Gastrocnemius medialis (tissue), 4 donors: ENCODE results near the gene CYSRT1. TPM values are rescaled to one million over a fixed set of nuclear protein-coding genes. Genes with fewer than 3 reads are reported as not detected.

Source experiments
- ATAC-seq, 2 donors: fragments of 150-250 bp; one replicate each; pipeline ENCODE4 v1.9.1; 2016
- DNase-seq, 2 donors: peaks; one replicate each; pipeline ENCODE4 v3.0.0-alpha.2; 2019
- H3K27ac ChIP-seq, 4 donors: fragments of 200-600 bp; sonication (generic); 1 replicate in 1 of 4; 2 replicates in 3 of 4; pipeline ENCODE4 v1.5.1; 2016 to 2018; ENCODE audit warnings: mild to moderate bottlenecking in 2 of 4, moderate library complexity in 1 of 4
- H3K27me3 ChIP-seq, 3 donors: fragments of 200-600 bp; sonication (generic) in 2 of 3; 1 replicate in 1 of 3; 2 replicates in 2 of 3; pipeline versions ENCODE4 v1.5.1 to v1.6.0; 2016 to 2019; ENCODE audit warnings: mild to moderate bottlenecking in 1 of 3, moderate library complexity in 1 of 3
- H3K36me3 ChIP-seq, 2 donors: fragments of 200-600 bp; sonication (generic) in 1 of 2; one replicate each; pipeline ENCODE4 v1.5.1; 2017 to 2018
- H3K4me1 ChIP-seq, 2 donors: fragments of 200-600 bp; sonication (generic) in 1 of 2; one replicate each; pipeline ENCODE4 v1.5.1; 2016 to 2017; ENCODE audit warnings: mild to moderate bottlenecking in 2 of 2
- H3K4me3 ChIP-seq, 4 donors: fragments of 200-600 bp; sonication (generic) in 3 of 4; 1 replicate in 1 of 4; 2 replicates in 3 of 4; pipeline ENCODE4 v1.5.1; 2016 to 2019; ENCODE audit warnings: mild to moderate bottlenecking in 2 of 4
- H3K9me3 ChIP-seq, 3 donors: fragments of 200-600 bp; sonication (generic) in 2 of 3; 1 replicate in 1 of 3; 2 replicates in 2 of 3; pipeline ENCODE4 v1.5.1; 2016 to 2019
- POLR2A ChIP-seq, 2 donors: fragments of 450-650 bp; IDR thresholded peaks; one replicate each; pipeline ENCODE4 v1.6.1; 2017; ENCODE audit warnings: antibody characterized with exemption in 2 of 2, mild to moderate bottlenecking in 2 of 2, moderate library complexity in 2 of 2
- in situ Hi-C, 4 donors: fragments of 200-750 bp; cut with MboI; loops; one replicate each; pipeline versions ENCODE4 v1.15.0 to v1.8.0; 2017; ENCODE audit warnings: low sequenced_read_pairs in 4 of 4
- intact Hi-C: fragments of 100-400 bp; cut with DNase I; formaldehyde crosslinking; loops from one replicate; pipeline ENCODE4 v1.15.1; 2023; ENCODE audit warnings: low total_unique reads
- total RNA-seq, 4 donors: library from RNA; depleted of rRNA; stranded (reverse); fragments of >200 nt; gene quantifications; one replicate each; pipeline versions ENCODE4 v1.1.0 to v1.2.3, GENCODE V29; 2016
- TF ChIP-seq, protein P1 (sequence below), 5 experiments: fragments of 450-650 bp in 3 of 5; fragments of 200-600 bp in 2 of 5; sonication (generic) in 2 of 5; IDR thresholded peaks in 4 of 5; conservative IDR thresholded peaks in 1 of 5; 1 replicate in 4 of 5; 2 replicates in 1 of 5; pipeline ENCODE4 v1.5.1; 2016 to 2019; ENCODE audit warnings: antibody characterized with exemption in 5 of 5, mild to moderate bottlenecking in 3 of 5, moderate library complexity in 3 of 5

The CYSRT1 gene
- total RNA-seq, 4 donors from 2014 or later, result 0.42 TPM; not detected in 3

DNA sequence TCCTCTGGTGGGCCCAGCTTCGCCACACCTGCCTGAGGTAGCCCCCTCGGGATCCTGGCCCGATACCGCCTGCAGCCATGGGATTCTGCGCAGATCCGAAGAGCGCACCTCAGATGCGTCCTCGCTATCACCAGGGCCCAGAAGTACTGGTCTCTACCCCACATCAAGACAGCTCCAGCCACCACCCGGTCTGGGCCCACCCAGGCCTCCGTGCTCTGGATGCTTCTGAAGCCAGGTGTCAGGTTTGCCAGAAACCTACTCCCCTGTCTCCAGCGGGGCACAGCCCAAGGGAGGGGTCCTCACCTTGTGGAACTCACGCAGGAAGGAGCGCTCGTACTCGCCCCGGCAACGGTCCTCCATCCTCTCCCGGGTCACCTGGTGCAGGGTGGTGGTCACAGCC lies 39.1 kb upstream of the CYSRT1 start:
- no peak overlapping the region for H3K4me3 ChIP-seq
- TF ChIP-seq POLR2A (IDR thresholded peaks at IDR 0.05), result no peak
- TF ChIP-seq, protein P1, sequence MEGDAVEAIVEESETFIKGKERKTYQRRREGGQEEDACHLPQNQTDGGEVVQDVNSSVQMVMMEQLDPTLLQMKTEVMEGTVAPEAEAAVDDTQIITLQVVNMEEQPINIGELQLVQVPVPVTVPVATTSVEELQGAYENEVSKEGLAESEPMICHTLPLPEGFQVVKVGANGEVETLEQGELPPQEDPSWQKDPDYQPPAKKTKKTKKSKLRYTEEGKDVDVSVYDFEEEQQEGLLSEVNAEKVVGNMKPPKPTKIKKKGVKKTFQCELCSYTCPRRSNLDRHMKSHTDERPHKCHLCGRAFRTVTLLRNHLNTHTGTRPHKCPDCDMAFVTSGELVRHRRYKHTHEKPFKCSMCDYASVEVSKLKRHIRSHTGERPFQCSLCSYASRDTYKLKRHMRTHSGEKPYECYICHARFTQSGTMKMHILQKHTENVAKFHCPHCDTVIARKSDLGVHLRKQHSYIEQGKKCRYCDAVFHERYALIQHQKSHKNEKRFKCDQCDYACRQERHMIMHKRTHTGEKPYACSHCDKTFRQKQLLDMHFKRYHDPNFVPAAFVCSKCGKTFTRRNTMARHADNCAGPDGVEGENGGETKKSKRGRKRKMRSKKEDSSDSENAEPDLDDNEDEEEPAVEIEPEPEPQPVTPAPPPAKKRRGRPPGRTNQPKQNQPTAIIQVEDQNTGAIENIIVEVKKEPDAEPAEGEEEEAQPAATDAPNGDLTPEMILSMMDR (IDR thresholded peaks at IDR 0.05 in 4 of 5, conservative IDR thresholded peaks at IDR 0.05 in 1 of 5), result no peak
- no peaks in the 10 kb centered on the region for H3K27me3 ChIP-seq
- H3K36me3 ChIP-seq, result peaks cover 3 to 54% of the 10 kb centered on the region in 2 donors
- intact Hi-C loops (no loop called here), in situ Hi-C loops (no loop called here)
- no peak for ATAC-seq
- no peaks in the 10 kb centered on the region for H3K9me3 ChIP-seq
- H3K4me1 ChIP-seq, result peaks cover 39 to 44% of the 10 kb centered on the region in 2 donors
- DNase-seq, result no peak
- no peak overlapping the region for H3K27ac ChIP-seq

DNA sequence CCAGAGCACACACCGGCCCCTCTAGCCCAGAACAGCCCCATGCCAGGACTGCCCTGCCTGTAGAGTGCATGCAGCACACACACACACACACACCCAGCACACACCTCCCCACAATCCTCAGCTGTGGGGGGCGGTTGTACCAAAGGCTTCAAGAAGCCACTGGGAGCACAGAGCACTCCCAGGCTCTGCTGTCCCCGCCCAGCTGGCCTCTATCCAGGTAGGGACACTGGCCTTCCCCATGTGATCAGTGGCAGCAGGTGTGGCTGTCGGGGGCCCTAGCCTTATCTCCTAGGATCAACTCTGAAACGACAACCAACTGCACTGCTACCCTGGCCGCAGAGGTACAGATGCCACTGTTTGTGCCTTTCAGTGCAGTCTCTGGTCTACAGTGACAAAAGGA lies 38.6 kb upstream of the CYSRT1 start:
- peak overlapping the region in 1 of 4 donors; percentile 22 for H3K27ac ChIP-seq
- peak overlapping the region in 3 of 4 donors; percentile 68 to 100 (median 96) for H3K4me3 ChIP-seq
- no peaks in the 10 kb centered on the region for H3K9me3 ChIP-seq
- H3K36me3 ChIP-seq, result peaks cover 3 to 54% of the 10 kb centered on the region in 2 donors
- in situ Hi-C loops, result no loop called here
- intact Hi-C loops, result no loop called here
- peaks cover 39 to 44% of the 10 kb centered on the region in 2 donors for H3K4me1 ChIP-seq
- TF ChIP-seq POLR2A (IDR thresholded peaks at IDR 0.05), result no peak
- TF ChIP-seq, protein P1 (IDR thresholded peaks at IDR 0.05 in 4 of 5, conservative IDR thresholded peaks at IDR 0.05 in 1 of 5), result no peak
- no peaks in the 10 kb centered on the region for H3K27me3 ChIP-seq
- DNase-seq, result peak in 1 of 2 donors; percentile 40
- ATAC-seq, result no peak

DNA sequence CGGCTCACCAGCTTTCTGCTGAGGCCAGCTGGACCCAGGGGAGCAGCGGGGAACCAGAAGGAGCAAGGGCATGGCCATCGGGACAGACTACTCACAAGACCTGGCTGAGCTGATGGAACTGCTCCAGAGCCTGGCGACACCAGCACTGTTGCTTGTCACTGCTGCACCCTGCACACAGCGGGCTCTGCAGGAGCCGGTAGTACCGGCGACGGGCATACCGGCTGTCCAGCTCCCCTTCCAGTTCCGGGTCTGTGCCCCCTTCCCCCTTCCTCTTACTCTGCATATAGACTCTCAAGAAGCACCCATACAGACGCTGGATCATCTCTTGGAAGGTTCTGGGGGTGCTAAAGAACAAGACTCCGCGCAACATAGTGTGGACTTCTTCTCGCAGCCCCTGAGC lies 37.6 kb upstream of the CYSRT1 start:
- no peak for ATAC-seq
- peak overlapping the region; percentile 68 to 100 (median 97) for H3K4me3 ChIP-seq
- H3K27me3 ChIP-seq, result no peaks in the 10 kb centered on the region
- peak overlapping the region in 1 of 4 donors; percentile 85 for H3K27ac ChIP-seq
- in situ Hi-C loops, result no loop called here
- H3K4me1 ChIP-seq, result peaks cover 39 to 44% of the 10 kb centered on the region in 2 donors
- no peak for TF ChIP-seq POLR2A (IDR thresholded peaks at IDR 0.05)
- TF ChIP-seq, protein P1 (IDR thresholded peaks at IDR 0.05 in 4 of 5, conservative IDR thresholded peaks at IDR 0.05 in 1 of 5), result no peak
- no peak for DNase-seq
- intact Hi-C loops, result no loop called here
- H3K9me3 ChIP-seq, result no peaks in the 10 kb centered on the region
- H3K36me3 ChIP-seq, result peaks cover 3 to 50% of the 10 kb centered on the region in 2 donors

DNA sequence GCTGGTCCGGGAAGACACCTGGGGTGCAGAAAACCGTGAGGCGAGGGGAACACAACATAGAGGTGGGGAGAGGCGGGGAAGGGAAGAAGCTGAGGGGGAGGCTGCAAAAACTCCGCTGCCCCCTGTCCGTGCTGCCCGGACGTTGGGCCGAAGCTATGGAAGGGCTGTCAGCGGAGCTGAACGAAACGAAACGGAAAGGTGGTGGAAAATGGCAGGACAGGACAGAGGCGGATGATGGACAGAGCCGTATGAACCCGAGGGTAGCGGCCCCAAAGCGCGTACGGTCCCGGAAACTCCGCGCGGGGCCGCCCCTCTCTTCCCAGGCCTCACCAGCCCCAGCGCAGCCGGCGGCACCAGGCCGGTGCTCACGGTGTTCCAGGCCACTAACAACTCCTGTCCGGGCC lies 36.9 kb upstream of the CYSRT1 start:
- H3K27ac ChIP-seq, result peak overlapping the region; percentile 85 to 98 (median 96)
- TF ChIP-seq, protein P1 (IDR thresholded peaks at IDR 0.05 in 4 of 5, conservative IDR thresholded peaks at IDR 0.05 in 1 of 5), result no peak
- no peak for TF ChIP-seq POLR2A (IDR thresholded peaks at IDR 0.05)
- in situ Hi-C loops, result no loop called here
- H3K4me1 ChIP-seq, result peaks cover 39 to 44% of the 10 kb centered on the region in 2 donors
- peaks cover 0 to 42% of the 10 kb centered on the region in 2 donors for H3K36me3 ChIP-seq
- no peaks in the 10 kb centered on the region for H3K9me3 ChIP-seq
- DNase-seq, result no peak
- intact Hi-C loops, result loop anchor here (1.0 to 2.0 kb wide), 6 partner anchors 12 to 102 kb away; partner anchors contain the start of genes MAN1B1, NDOR1, TMEM203 and TPRN
- no peaks in the 10 kb centered on the region for H3K27me3 ChIP-seq
- peak overlapping the region; percentile 68 to 100 (median 97) for H3K4me3 ChIP-seq
- peak; percentile 13 to 25 for ATAC-seq
